GM18909 (cell line): Measurements from ENCODE around the gene DUSP1.

Experiments used
- ATAC-seq: cut with Tn5 transposase; IDR thresholded peaks from one replicate; pipeline ENCODE4 v1.9.1; 2021; ENCODE audit warnings: mild to moderate bottlenecking; ENCODE audit not compliant: unreplicated experiment, poor library complexity

The DUSP1 gene

DNA sequence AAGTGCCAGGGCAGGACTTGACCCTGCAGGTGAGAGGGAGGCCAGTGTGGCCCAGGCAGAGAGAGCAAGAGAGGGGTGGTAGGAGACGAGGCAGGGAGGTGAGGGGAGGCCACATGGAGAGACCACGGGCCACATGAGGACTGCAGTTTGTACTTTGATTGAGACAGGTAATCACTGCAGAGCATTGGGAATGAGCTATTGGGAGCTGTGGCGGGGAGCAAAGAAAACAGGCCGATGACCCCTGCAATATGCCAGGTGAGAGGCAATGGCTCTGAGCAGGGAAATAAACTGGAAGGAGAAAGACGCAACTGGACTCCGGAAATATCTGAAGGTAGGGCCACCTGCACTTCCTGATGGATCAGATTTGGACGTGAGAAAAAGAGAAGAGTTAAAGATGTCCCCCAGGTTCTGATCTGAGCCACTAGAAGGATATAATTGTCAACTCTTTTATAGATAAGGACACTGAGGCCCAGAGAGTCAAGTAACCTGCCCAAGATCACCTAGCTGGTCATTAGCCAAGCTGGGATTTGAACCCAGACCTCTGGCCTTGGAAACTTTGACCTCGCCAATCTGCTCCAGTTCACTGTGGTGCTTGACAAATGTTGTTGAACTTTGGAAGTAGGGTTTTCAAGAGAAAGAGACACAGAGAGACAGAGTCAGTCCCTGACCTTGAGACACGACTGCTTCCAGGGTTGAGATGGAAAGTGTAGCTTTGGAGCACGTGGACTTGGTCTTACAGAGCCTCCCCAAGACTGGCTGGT lies 42.3 kb downstream of the DUSP1 start:
- ATAC-seq = no peak

DNA sequence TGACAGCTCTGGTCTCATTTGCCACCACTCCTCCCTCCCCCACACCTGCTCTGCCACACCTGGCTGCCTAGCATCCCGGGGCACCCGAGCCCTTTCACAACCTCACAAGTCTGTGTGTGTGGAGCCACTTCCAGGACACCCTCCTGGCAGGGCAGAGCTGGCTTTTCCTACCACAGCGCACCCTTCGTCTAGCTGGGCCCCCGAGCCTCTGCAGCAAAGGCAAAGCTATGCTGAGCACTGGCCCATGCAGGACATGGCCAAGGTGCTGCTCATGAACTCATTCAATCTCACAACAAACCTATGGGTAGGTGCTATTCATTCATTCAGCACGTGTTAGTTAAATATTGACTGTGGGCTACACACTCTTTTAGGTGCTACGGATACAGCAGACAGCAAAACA lies 43.4 kb downstream of the DUSP1 start:
- no peak for ATAC-seq

DNA sequence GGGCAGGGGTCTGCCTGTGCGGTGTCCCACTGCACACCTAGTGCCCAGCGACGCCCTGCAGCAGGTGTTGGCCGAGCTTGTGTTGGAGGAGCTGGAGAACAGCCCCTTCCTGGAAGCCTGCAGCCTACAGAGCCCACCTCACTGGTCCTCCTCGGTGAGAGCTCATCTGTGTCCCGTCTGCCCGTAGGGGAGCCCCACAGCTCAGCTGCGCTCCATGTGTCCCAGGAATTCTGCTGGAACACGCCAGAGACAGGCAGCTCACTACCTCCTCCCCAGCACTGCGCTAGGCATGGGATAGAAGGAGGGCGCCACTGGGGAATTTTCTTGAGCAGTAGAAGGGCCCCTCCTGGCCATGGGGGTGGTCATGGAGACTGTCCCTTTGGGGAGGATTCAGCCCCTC lies 44.0 kb downstream of the DUSP1 start:
- no peak for ATAC-seq

DNA sequence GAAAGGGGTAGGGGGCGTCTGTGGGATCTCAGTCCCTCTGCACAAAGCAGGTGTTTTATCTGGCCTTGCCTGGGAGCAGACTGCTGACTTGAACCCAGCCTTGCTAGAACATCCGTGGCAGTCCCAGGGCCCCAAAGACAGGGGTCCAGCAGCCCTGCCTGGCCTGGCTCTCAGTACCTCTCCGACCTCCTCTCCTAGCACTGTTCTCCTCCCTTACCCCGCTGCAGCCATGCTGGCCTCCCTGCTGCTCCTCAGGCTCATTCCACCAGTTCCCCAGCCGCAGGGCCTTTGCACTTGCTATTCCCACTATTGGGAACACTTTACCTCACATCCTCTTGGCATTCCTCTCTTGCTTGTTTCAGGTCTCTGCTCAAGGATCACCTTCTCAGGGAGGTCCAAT lies 45.2 kb downstream of the DUSP1 start:
- ATAC-seq = no peak

DNA sequence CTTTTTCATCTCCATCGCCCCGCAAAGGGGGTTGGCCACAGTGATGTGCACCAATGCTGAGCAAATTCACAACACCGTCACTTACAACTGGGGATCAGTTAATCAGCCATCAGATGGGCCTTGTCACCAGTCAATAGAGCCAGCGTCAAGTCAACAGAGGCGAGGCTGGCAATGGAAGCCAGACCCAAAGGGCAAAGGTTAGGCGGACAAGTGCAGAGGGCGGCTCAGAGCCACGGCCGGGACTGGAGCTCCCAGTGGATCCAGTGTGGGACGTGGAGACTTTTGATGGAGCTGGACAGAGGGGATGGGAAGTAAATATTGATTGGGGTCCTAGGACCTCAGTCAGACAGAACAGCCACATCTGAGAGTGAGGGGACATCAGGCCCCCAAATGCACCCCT lies 45.7 kb downstream of the DUSP1 start:
- ATAC-seq = no peak

DNA sequence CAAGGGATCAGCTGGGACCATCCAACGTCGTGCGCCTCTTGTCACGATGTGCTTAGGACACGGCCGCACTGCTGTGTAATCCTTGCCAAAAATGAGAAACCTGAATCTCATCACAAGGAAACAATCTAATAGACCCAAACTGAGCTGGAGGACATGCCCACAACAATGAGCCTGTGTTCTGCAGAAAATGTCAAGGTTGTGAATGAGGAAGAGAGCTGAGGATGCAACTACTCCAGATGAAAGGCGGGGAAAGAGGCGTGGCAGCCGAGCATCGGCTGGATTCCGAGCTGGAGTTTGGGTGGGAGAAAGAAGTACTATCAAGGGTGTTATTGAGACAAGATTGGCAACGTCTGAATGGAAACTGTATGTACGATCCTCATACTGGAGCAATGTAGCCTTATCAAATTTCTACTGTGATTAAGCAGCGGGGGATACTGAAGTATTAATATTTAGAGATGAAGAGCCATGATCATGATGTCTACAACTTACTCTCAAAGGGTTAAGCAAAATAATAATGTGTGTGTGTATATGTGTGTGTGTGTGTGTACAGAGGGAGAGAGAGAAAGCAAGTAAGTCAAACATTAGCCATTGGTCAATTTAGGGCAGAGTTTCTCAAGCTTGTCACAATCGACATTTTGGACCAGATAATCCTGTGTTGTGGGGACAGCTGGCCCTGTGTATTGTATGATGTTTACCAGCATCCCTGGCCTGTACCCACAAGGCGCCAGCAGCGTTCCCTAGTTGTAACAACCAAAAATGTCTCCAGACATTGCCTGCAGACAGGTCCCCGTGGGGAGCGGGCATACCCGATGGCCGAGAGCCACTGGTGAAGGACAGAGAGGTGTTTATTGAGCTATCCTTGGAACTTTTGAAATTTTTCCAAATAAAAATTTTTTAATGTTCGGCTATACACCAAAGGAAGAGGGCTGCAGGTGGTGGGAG lies 46.5 kb downstream of the DUSP1 start:
- ATAC-seq = no peak

DNA sequence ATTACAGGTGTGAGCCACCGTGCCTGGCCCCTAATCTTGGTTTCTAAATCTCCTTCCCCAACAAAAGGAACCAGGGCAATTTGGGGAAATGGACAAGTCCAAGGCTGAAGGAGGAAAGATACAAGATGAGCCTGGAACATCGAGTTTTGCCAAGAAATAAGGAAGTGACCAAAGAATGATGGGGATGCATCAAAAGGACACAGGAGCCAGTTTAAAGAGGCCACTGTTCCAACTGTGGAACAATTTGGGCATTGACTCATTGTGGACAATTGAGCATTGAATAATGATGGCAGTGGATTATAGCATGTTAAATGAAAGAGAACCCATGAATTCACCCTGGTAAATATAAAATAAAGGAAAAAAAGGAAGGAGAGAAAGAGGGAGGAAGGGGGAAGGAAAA lies 47.5 kb downstream of the DUSP1 start:
- no peak for ATAC-seq

DNA sequence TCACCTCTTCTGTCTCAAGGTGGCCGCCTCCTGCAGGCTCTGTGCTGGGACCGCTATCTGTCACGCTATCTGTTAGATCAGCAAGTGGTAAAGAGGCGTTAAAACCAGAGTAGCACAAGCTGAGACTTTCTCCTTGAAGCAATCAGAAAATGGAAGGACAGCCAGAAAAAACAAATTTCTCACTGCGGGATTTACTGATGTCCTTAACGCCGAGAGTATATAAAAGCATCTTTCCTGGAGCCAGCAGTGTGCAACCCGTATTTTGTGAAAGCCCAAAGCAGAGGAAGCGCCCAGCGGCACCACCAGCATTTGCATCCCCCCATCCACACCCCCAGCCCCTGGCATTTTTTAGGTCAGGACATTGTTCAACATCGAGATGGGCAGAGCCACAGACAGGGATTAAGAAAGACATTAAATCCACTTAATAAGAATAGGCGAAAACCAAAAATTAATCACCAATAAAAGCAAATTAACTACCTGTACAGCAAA lies 48.6 kb downstream of the DUSP1 start:
- ATAC-seq = no peak

DNA sequence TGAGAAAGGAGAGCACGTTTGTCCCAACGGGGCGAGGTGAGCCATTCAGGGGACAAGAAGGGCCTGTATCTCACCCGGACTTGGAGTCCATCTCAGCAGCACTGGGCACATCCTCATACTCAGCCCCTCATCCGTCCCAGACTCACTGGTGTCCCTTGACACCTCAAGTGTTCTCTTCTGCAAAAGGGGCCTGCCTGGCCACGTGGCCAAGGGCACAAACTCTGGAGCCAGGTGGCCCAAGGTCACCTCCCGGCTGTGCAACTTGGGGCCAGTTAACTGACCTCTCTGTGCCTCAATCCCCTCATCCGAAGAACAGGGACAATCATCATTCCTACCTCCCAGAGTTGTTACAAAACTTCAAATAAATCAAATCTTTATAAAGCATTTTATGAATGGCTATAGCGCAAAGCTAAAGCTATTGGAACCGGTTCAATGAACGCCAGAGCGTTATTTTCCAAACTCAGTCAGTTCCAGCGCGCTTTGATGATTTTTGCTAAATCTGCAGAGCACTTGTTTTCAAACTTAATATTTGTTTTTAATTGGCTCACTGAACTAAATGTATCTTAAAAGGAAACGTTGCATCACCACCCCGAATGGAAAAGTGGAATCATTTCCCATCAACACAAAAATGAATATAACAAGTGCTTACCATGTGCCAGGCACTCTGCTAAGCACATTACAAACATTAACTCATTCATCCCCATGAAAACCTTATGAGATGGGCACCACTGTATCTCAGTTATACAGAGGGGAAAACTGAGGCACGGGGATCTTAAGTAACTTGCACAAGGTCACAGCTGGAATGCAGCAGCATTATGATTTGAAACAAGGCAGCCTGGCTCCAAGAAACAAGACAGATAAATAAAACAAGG lies 49.3 kb downstream of the DUSP1 start:
- ATAC-seq = no peak

DNA sequence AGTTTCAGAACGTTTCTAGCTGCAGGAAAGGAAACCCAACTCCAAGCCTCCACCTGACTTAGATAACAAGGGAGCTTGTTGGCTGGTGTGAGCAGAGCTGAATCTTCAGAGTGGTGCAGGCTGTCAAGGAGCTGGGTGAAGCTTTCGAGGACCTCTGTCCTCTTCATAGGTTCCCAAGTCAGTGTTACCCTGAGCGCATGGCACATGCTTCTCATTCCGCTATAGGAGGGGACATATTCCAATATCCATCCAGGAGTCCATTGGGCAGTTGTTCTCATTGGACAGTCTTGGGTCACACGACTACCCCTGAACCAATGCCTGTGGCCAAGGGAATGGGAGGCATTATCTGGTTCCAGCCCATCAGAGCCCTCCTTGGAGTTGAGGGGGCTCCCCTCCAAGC lies 50.3 kb downstream of the DUSP1 start:
- no peak for ATAC-seq

DNA sequence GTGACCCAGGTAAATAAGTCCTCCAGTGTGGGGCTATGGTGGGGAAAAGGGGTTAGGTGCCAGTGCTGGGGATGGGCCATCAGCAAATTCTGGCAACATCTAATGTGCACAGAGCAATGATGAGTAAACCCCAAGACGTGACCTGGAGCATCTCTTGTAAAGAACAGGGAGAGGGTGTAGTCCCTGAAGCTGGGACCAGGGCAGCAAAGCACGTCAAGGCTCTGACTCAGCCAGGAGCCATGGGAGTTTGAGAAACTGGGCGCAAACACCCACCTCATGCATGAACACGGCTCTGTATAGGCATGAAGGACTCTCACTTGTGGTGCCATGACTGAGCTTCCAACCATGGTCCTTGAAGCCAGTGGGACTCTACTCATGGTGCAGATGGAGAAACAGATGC lies 51.8 kb downstream of the DUSP1 start:
- ATAC-seq = no peak

DNA sequence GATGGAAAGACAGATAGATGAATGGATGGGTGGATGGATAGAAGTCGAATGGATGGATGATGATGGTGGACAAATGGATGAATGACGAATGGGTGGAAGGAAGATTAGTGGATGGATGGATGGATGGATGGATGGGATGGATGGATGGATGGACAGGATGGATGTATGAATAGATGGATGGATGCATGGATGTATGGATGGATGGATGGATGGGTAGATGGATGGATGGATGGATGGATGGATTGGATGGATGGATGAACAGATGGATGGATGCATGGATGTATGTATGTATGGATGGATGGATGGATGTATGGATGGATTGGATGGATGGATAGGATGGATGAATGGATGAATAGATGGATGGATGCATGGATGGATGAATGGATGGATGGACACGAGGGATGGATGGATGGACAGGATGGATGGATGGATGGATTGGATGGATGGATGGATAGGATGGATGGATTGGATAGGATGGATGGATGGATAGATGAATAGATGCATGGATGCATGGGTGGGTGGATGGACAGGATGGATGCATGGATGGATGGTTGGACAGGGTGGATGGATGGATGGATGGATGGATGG lies 52.4 kb downstream of the DUSP1 start:
- ATAC-seq = no peak
